Measurements from ENCODE around the gene CD81.

CD81 gene

GRCh38 chr11:2391181-2391975 lies 14.3 kb downstream of the CD81 start:
- no peak for DNase-seq

DNA sequence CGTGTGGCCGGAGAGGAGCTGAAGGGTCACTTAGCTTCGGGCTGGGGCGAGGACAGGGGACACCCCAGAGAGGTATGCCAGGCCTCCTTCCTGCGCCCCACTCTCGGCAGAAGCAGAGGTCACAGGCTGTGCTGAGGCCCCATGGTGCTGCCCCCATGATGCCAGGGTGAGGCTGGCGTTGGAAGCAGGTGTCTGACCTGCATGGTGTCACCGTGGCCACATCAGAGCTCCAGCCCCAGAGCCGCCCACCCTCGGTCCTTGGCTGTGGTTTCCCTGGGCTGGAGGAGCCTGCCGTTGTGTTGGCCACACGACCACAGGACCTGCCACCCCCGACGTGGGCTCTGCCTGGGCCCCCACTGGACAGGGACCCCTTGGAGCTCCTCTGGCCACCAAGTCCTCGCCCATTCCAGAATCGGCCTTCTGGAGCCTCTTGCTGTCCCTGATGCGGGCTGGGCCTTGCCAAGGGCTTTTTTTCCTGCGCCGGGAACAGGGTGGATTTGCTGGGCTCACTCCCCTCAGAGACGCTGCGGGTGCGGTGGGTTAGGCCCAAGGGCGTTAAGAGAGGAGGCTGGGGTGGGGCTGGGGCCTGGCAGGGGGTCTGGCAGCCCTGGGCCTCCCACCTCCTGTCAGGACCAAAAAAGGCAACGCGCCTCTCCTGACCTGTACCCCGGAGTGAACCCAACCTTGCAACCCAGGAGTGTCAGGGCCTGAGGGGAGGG lies 15.3 kb downstream of the CD81 start:
- no peak for DNase-seq

GRCh38 chr11:2393111-2393868 lies 16.2 kb downstream of the CD81 start:
- no peak for DNase-seq

DNA sequence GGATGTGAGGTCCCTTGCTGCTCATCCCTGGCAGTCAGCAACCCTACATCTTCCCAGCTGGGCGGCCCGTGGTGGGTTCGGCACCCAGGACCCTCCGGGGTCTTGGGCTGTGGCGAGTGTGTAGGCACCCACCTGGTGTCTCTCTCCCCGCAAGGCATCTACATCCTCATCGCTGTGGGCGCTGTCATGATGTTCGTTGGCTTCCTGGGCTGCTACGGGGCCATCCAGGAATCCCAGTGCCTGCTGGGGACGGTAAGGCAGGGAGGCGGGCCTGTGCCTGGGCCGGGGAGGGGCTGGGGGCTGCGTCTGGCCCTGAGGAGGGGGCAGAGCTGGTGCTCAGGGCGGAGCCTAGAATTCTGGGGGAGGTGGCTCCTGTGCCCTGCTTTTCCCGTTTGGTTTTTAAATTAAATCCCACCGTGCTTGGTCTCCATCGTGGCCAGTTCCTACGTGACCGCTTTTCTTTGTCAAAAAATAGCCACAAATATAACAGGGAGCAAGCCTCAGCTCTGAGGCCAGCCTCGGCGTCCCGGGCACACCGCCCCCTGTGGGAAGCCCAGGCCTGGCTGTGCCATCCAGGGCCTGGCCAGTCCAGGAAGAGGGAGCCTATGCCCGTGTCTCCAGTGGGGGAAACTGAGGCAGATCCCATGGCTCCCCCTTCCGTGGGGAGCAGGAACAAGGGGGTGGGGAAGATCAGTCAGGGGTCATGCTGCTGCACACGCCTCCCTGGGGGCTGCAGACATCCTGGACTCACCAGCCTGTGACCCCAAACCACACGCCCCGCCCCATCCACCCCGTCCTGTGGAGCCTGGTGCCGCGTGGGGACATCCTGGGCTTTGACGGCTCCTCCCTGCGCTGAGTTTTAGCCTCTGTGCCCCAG lies 17.1 kb downstream of the CD81 start:
- no peak for DNase-seq

GRCh38 chr11:2394818-2395105 lies 17.7 kb downstream of the CD81 start:
- DNase-seq = no peak

DNA sequence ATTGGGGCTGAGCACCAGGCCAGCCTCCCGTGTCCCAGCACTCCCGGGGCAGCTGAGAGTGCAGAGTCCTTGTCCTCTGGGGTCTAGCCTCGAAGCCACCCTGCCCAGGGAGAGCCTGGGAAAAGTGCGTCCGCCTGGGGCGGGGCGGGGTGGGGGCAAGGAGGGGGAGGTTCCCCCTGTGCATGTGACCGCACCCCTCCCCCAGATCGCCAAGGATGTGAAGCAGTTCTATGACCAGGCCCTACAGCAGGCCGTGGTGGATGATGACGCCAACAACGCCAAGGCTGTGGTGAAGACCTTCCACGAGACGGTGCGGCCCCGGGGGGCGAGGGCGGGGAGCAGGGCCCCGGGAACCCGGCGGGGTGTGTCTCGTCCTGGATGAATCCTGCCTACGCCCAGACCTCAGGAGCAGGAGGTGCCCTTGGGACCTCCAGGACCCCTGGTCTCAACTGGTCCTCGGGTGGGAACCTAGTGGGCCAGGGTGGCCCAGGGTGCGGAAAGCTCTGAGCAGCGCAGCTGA lies 18.2 kb downstream of the CD81 start:
- DNase-seq = no peak

DNA sequence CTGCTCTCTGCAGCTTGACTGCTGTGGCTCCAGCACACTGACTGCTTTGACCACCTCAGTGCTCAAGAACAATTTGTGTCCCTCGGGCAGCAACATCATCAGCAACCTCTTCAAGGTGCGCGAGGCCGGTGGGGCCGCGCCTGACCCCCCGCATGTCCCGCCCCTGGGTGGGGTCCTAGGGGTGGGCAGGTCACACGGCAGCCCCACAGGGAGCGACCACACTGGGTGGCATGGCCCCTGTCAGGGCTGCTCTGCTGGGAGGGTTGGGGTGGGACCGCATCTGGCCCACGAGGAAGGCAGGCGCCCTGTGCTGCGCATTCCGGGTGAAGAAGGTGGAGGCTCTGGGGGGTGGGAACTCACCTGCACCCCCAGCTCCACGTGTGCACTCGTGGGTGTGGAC lies 18.7 kb downstream of the CD81 start:
- DNase-seq = no peak

DNA sequence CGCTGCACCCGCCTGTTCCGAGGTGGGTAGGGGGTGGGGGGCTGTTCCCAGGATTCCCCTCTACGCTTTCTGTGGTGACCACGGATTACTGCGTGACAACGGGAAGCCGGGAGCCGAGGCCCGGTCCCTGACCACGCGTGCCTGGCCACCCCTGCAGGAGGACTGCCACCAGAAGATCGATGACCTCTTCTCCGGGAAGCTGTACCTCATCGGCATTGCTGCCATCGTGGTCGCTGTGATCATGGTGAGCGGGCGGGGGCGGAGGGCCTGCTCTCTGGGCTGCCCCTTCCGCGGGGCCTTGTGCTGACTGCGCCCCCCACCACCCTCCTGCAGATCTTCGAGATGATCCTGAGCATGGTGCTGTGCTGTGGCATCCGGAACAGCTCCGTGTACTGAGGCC lies 19.4 kb downstream of the CD81 start:
- DNase-seq = no peak

DNA sequence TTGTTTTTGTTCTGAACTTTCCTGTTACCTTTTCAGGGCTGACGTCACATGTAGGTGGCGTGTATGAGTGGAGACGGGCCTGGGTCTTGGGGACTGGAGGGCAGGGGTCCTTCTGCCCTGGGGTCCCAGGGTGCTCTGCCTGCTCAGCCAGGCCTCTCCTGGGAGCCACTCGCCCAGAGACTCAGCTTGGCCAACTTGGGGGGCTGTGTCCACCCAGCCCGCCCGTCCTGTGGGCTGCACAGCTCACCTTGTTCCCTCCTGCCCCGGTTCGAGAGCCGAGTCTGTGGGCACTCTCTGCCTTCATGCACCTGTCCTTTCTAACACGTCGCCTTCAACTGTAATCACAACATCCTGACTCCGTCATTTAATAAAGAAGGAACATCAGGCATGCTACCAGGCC lies 19.9 kb downstream of the CD81 start:
- no peak for DNase-seq

DNA sequence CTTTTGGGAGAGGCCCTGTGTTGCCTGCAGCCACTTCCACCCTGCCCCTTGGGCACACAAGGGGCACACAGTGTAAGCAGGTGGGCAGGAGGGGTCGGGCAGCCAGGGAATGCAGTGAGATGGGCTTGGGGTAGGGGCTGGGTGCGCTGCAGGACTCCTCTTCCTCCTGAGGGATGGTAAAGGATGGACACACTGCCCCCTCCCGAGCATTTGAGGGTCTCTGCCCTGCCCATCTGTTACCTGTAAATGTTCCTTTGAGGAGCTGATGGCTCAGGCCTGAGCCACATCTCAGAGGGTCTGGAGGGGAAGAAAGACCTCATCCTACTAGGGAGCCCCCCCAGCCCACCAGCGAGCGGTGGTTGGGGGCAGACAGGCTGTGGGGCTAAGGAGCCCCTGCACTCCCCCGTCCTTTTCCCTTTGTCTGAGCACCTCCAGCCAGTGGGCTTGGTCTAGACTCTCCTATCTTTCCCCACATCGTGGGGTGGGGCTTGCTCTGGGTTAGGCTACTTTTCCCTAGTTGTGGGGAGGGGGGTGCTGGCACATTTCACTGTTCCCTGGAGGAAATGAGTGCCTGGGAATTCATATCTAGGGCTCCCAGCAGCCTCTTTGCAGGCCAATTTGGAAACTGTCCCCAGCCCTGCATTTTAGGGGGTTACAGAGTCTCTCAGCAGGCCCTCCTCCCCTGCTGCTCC lies 21.7 kb downstream of the CD81 start:
- no peak for DNase-seq

- DNase-seq = no peak
These were observed 22.5 kb downstream of the CD81 start for GRCh38 chr11:2399488-2400068.

GRCh38 chr11:2400069-2400761 lies 23.1 kb downstream of the CD81 start, which contains the start of gene TSSC4:
Gene TSSC4 (plus strand): TSS chr11:2400750. CDS start chr11:2402634, 1,884 bp downstream.
- peak; percentile 100 for DNase-seq

DNA sequence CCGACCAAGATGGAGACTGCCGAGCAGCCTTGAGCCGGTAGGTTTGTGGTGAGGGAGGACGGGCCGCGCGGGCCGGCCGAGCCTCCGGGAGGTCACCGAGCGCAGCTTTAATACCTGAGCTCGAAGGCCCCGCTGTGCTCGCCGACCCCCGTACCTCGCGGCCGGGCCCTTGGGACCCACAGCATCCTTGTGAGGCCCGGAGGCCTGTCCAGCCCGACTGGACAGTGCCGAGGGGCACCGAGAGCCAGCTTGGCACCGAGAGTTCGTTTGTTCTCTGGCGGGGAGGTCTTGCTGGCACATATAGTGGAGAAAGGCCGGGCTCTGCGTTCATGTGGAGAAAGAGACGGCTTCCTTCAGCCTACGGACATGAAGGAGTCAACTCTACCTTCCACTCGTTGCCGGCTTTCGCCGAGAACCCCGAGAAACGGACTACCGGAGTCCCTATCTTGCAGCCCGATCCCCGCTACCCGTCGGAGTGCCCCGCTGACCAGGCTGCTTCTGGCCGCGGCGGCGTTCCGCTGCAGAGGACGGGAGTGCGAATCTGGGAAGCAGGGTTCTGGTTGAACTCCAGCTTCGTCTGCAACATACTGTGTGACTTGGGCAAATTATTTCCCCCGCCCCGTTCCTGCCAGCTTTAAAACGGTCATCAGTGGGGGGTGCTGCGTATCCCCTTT lies 23.8 kb downstream of the CD81 start:
- DNase-seq = no peak

- DNase-seq = no peak
These were observed 24.4 kb downstream of the CD81 start for GRCh38 chr11:2401436-2401984.

- no peak for DNase-seq
These were observed 25.0 kb downstream of the CD81 start for GRCh38 chr11:2402106-2402505.

- DNase-seq = no peak
These were observed 26.0 kb downstream of the CD81 start for GRCh38 chr11:2402890-2403645.

GRCh38 chr11:2404735-2405196 lies 27.7 kb downstream of the CD81 start:
- DNase-seq = no peak

- DNase-seq = no peak
These were observed 29.3 kb downstream of the CD81 start for GRCh38 chr11:2406451-2406850.

DNA sequence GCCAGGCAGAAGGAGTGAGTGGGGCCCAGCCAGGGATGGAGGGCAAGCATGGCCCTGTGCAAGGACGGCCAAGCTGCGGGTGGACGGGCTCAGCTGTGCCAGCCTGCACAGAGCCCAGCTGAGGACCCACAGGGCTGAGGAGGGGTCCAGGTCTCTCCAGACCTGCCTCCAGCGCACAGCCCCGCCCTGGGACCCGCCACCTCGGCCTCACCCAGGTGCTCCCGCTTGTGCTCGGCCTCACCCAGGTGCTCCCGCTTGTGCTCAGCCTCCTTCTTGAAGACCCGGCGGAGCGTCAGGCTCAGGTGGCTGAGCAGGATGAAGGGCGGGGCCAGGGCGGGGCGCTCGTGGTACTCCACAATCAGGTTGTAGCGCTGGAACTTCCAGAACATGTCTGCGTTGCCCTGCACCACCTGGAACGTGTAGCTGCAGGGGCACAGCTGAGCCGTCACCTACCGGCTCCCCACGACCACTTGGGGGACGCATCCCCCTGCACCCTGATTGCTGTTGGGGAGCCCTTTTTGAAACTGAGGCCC lies 29.8 kb downstream of the CD81 start:
- no peak for DNase-seq
